Thymus (tissue), 11 donors: ENCODE data around the gene METTL21C. TPM values are rescaled to one million over a fixed set of nuclear protein-coding genes. Genes with fewer than 3 reads are reported as not detected.

ENCODE experiments used
- DNase-seq, 9 donors: peaks; one replicate each; pipeline ENCODE4 v3.0.0-alpha.2; 2013; ENCODE audit warnings: low spot score in 9 of 9, low read depth in 6 of 9, missing footprints in 1 of 9
- H3K27ac ChIP-seq, 2 donors: one replicate each; pipeline ENCODE4 v1.5.1; 2013; ENCODE audit warnings: control low read depth in 1 of 2, low read depth in 1 of 2, low read length in 1 of 2, mild to moderate bottlenecking in 1 of 2, moderate library complexity in 1 of 2
- H3K27me3 ChIP-seq, 2 donors: one replicate each; pipeline ENCODE4 v1.5.1; 2013; ENCODE audit warnings: low read length in 1 of 2; ENCODE audit not compliant: control insufficient read depth in 2 of 2, insufficient read depth in 1 of 2
- H3K36me3 ChIP-seq, 2 donors: one replicate each; pipeline ENCODE4 v1.5.1; 2013; ENCODE audit warnings: low read length in 1 of 2, mild to moderate bottlenecking in 1 of 2, moderate library complexity in 1 of 2; ENCODE audit not compliant: control insufficient read depth in 2 of 2, insufficient read depth in 2 of 2
- H3K4me1 ChIP-seq, 2 donors: one replicate each; pipeline ENCODE4 v1.5.1; 2013; ENCODE audit warnings: low read length in 2 of 2; ENCODE audit not compliant: control insufficient read depth in 2 of 2, insufficient read depth in 2 of 2
- H3K4me3 ChIP-seq, 2 donors: one replicate each; pipeline ENCODE4 v1.5.1; 2013; ENCODE audit warnings: low read length in 2 of 2, control low read depth in 1 of 2, mild to moderate bottlenecking in 1 of 2
- H3K9me3 ChIP-seq, 2 donors: one replicate each; pipeline ENCODE4 v1.5.1; 2013; ENCODE audit warnings: low read length in 1 of 2, mild to moderate bottlenecking in 1 of 2; ENCODE audit not compliant: control insufficient read depth in 2 of 2, insufficient read depth in 1 of 2
- WGBS: extraction: QIAGEN DNeasy Blood & Tissue Kit; methylation state at CpG from one replicate; pipeline ENCODE4 v1.1.7; 2013; 5-methylcytosine and 5-hydroxymethylcytosine counted together
- polyA plus RNA-seq: library from polyadenylated mRNA; stranded (reverse); fragments of 200-250 nt; gene quantifications from one replicate; pipeline ENCODE4 v1.2.3, GENCODE V29; 2013
- total RNA-seq: library from RNA; stranded (reverse); fragments of 120-200 nt; gene quantifications from one replicate; pipeline ENCODE4 v1.2.4, GENCODE V29; 2013
- donor health status: healthy.

Gene METTL21C
- total and polyA plus RNA-seq, 2 donors = 0.09 TPM; not detected in 1

DNA sequence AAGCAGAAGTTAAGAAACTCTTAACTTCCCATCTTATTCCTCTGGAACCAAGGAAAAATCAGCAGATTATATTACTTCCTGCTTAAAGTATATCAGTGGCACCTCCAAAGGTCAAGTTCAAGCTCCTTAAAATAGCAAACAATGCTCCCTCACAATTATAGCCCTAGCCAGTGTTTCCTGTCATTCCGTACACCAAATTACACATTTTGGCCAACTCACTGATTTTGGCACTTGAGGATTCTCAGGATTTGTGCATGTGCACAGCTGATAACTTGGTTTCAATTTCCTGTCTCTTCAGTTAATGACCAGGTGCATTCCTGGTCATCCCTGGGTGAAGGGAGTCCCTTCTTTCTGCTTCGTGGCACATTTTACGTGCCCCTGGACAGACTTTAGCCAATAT lies 56.1 kb downstream of the METTL21C start:
- no peak for DNase-seq
- Histone ChIP-seq H3K4me3 (no peak overlapping the region), H3K9me3 (no peaks in the 10 kb centered on the region), H3K27me3 (no peaks in the 10 kb centered on the region), H3K27ac (no peak overlapping the region), H3K36me3 (peaks cover 33 to 72% of the 10 kb centered on the region in 2 donors), H3K4me1 (no peaks in the 10 kb centered on the region)
- 99% methylated on average over 3 of the region's 3 CpGs for WGBS

Other genes with a start within 250 kb of the METTL21C start
- gene TPP2, start 98.1 kb downstream of the METTL21C start, total RNA-seq = 47.4 TPM
- gene TPP2, start 98.1 kb downstream of the METTL21C start, polyA plus RNA-seq = 43.4 TPM
- gene TEX30, start 78.7 kb upstream of the METTL21C start, total RNA-seq = 26.4 TPM
- 28.9 TPM for gene TEX30, start 78.7 kb upstream of the METTL21C start, polyA plus RNA-seq
- gene POGLUT2, start 103.9 kb upstream of the METTL21C start, total RNA-seq = 4.9 TPM
- 2.1 TPM for gene POGLUT2, start 103.9 kb upstream of the METTL21C start, polyA plus RNA-seq
- 12.2 TPM for gene BIVM, start 104.1 kb upstream of the METTL21C start, total RNA-seq
- gene BIVM, start 104.1 kb upstream of the METTL21C start, polyA plus RNA-seq = 18.0 TPM
- gene ERCC5, start 151.0 kb upstream of the METTL21C start, total RNA-seq = 71.5 TPM
- 135 TPM for gene ERCC5, start 151.0 kb upstream of the METTL21C start, polyA plus RNA-seq